Transverse colon (tissue), 4 donors: Measurements from ENCODE around the gene FOXP1.

Experiments
- CTCF ChIP-seq, 5 experiments: fragments of 200-600 bp in 3 of 5; fragments of 450-650 bp in 2 of 5; sonication (generic) in 3 of 5; IDR thresholded peaks; 1 replicate in 2 of 5; 2 replicates in 3 of 5; pipeline ENCODE4 v1.5.1; 2016 to 2017; ENCODE audit warnings: antibody characterized with exemption in 5 of 5, inconsistent platforms in 3 of 5, mild to moderate bottlenecking in 2 of 5, moderate library complexity in 1 of 5
- EP300 ChIP-seq: sonication (generic); formaldehyde crosslinking; IDR thresholded peaks from one replicate; pipeline ENCODE4 v1.6.1; 2017; ENCODE audit warnings: antibody characterized with exemption, low read depth
- POLR2A ChIP-seq: fragments of 450-650 bp; IDR thresholded peaks from one replicate; pipeline ENCODE4 v1.6.1; 2016; ENCODE audit warnings: antibody characterized with exemption, mild to moderate bottlenecking, moderate library complexity
- POLR2AphosphoS5 ChIP-seq, 3 donors: sonication (generic); formaldehyde crosslinking; IDR thresholded peaks; one replicate each; pipeline ENCODE4 v1.6.1; 2016; ENCODE audit warnings: antibody characterized with exemption in 3 of 3

DNA sequence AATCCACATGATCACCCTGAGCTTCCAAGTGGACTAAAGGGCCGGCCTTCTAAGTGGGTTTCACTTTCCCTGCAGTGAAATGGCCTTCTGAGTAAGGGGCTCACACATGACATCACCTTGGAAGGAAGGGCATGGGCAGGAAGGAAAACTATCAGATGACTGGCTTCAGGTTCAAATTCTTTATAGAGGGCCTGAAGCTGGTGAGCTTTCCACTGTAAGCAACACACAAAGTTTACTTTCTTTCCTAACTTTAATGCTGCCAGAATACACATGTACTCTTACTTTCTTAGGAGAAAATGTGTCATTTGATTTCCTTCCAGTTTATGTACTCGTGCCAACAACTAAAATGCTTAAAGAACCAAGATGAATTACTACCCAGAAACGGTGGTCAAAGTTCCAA lies 475.6 kb downstream of the FOXP1 start:
- no peak for TF ChIP-seq EP300
- no peak for TF ChIP-seq POLR2A
- TF ChIP-seq CTCF (IDR thresholded peaks at IDR 0.05): no peak
- no peak for TF ChIP-seq POLR2AphosphoS5 (IDR thresholded peaks at IDR 0.05)
